GM12873 (cell line): Measurements from ENCODE around the gene HDC.

Source experiments
- CTCF ChIP-seq: IDR thresholded peaks from 2 replicates; pipeline ENCODE4 v1.5.1; 2012; ENCODE audit warnings: low read depth, mild to moderate bottlenecking, moderate library complexity, low read length, control low read depth; ENCODE audit not compliant: insufficient read depth; ENCODE audit errors: missing control alignments

Gene HDC

GRCh38 chr15:50252556-50252955 lies 13.0 kb downstream of the HDC start:
- TF ChIP-seq CTCF, result no peak

- no peak for TF ChIP-seq CTCF
Measured at GRCh38 chr15:50251638-50252182, 13.8 kb downstream of the HDC start.

GRCh38 chr15:50250760-50251394 lies 14.6 kb downstream of the HDC start:
- no peak for TF ChIP-seq CTCF

GRCh38 chr15:50249704-50250103 lies 15.8 kb downstream of the HDC start:
- no peak for TF ChIP-seq CTCF

GRCh38 chr15:50248994-50249582 lies 16.4 kb downstream of the HDC start:
- no peak for TF ChIP-seq CTCF

- no peak for TF ChIP-seq CTCF
Measured at GRCh38 chr15:50247819-50248655, 17.5 kb downstream of the HDC start.

GRCh38 chr15:50246631-50247030 lies 18.9 kb downstream of the HDC start:
- no peak for TF ChIP-seq CTCF
